CD8-positive, alpha-beta memory T cell (primary cell): Measurements from ENCODE around the gene KANK4. TPM values are rescaled to one million over a fixed set of nuclear protein-coding genes. Genes with fewer than 3 reads are reported as not detected.

Source experiments
- CTCF ChIA-PET: fragments of 350-600 bp; sonication (Branson Sonifier 250); formaldehyde crosslinking; loops from one replicate; lab custom pipeline; 2021; ENCODE audit warnings: antibody characterized with exemption; lab: Charles Lee
- POLR2A ChIA-PET: fragments of 350-600 bp; sonication (Branson Sonifier 250); formaldehyde crosslinking; loops from one replicate; lab custom pipeline; 2021; ENCODE audit warnings: antibody characterized with exemption; lab: Charles Lee
- DNase-seq, 5 donors: peaks; one replicate each; pipeline versions ENCODE4 v3.0.0 to v3.0.0-alpha.2; 2020 to 2022; ENCODE audit warnings: mixed read lengths in 1 of 5
- H3K27ac ChIP-seq: one replicate; pipeline ENCODE4 v1.7.0; 2013; ENCODE audit warnings: low read depth, mild to moderate bottlenecking, low read length, moderate library complexity
- H3K27me3 ChIP-seq: 2 replicates; pipeline ENCODE4 v1.7.0; 2013; ENCODE audit warnings: low read length, mild to moderate bottlenecking; ENCODE audit not compliant: insufficient read depth, poor library complexity, severe bottlenecking
- H3K36me3 ChIP-seq: 2 replicates; pipeline ENCODE4 v1.7.0; 2013; ENCODE audit warnings: mild to moderate bottlenecking, low read length, moderate library complexity; ENCODE audit not compliant: insufficient read depth
- H3K4me1 ChIP-seq: 2 replicates; pipeline ENCODE4 v1.7.0; 2013; ENCODE audit warnings: mild to moderate bottlenecking, low read length, moderate library complexity; ENCODE audit not compliant: insufficient read depth
- H3K4me3 ChIP-seq: 2 replicates; pipeline ENCODE4 v1.7.0; 2013; ENCODE audit warnings: mild to moderate bottlenecking, low read length
- H3K9me3 ChIP-seq: 2 replicates; pipeline ENCODE4 v1.7.0; 2013; ENCODE audit warnings: mild to moderate bottlenecking, low read length
- H3K27ac Mint-ChIP-seq, 8 donors: one replicate each; pipeline ENCODE4 v1.8.0; 2020 to 2021; ENCODE audit warnings: mixed read lengths in 8 of 8, mild to moderate bottlenecking in 6 of 8, inconsistent platforms in 3 of 8, moderate library complexity in 3 of 8
- H3K27me3 Mint-ChIP-seq, 2 donors: one replicate each; pipeline ENCODE4 v1.8.0; 2020 to 2021; ENCODE audit warnings: mixed read lengths in 2 of 2, mild to moderate bottlenecking in 1 of 2, moderate library complexity in 1 of 2
- H3K36me3 Mint-ChIP-seq, 3 donors: one replicate each; pipeline ENCODE4 v1.8.0; 2020 to 2021; ENCODE audit warnings: mixed read lengths in 3 of 3, inconsistent platforms in 1 of 3, mild to moderate bottlenecking in 1 of 3
- H3K4me1 Mint-ChIP-seq, 3 donors: one replicate each; pipeline ENCODE4 v1.8.0; 2020 to 2021; ENCODE audit warnings: mixed read lengths in 3 of 3, inconsistent platforms in 1 of 3, mild to moderate bottlenecking in 1 of 3
- H3K4me3 Mint-ChIP-seq, 7 donors: one replicate each; pipeline ENCODE4 v1.8.0; 2020 to 2021; ENCODE audit warnings: mixed read lengths in 7 of 7, mild to moderate bottlenecking in 6 of 7, moderate library complexity in 4 of 7, inconsistent platforms in 2 of 7
- H3K9me3 Mint-ChIP-seq, 5 donors: one replicate each; pipeline ENCODE4 v1.8.0; 2020 to 2022; ENCODE audit warnings: mixed read lengths in 5 of 5, mild to moderate bottlenecking in 3 of 5, moderate library complexity in 2 of 5, inconsistent platforms in 1 of 5
- polyA plus RNA-seq: library from polyadenylated mRNA; unstranded; fragments of 300-500 nt; fragmentation: Illumina TruSeq; gene quantifications from one replicate; pipeline ENCODE4 v1.2.3, GENCODE V29; 2021
- total RNA-seq, 2 experiments: library from RNA; stranded (reverse); gene quantifications; one replicate each; pipeline ENCODE4 v1.2.3, GENCODE V29; 2021

KANK4 gene
- total and polyA plus RNA-seq, 3 experiments from 2014 or later = not detected

DNA sequence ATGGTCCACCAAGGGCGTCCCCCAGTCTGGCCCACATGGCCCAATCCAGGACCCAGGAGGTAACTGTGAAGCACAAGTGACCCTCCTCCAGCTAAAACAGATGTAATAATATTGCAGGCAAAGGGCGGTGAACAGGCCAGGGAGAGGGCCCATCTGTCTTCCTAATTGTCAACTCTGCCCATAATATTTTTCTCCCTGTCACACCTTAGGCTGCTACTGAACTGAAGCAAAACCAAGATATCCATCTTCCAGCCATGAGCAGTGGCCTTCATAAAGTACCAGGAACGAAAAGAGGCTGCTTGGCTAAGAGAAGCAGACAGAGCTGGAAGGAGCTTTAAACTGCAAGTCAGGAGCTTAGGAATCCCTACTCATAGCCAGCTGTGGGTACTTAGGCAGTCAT is 3.1 kb downstream of the KANK4 start:
- H3K4me3 ChIP-seq = no peak overlapping the region
- Mint-ChIP-seq H3K4me3 (no peak overlapping the region), H3K36me3 (no peaks in the 10 kb centered on the region), H3K27ac (no peak overlapping the region), H3K9me3 (no peaks in the 10 kb centered on the region), H3K4me1 (no peaks in the 10 kb centered on the region), H3K27me3 (peaks cover 22 to 47% of the 10 kb centered on the region in 2 donors)
- no peaks in the 10 kb centered on the region for H3K9me3 ChIP-seq
- H3K27me3 ChIP-seq = peaks cover 10% of the 10 kb centered on the region
- no peak for DNase-seq
- POLR2A ChIA-PET = no interaction called here
- CTCF ChIA-PET = no interaction called here
- H3K4me1 ChIP-seq = no peaks in the 10 kb centered on the region
- no peak overlapping the region for H3K27ac ChIP-seq
- H3K36me3 ChIP-seq = no peaks in the 10 kb centered on the region

DNA sequence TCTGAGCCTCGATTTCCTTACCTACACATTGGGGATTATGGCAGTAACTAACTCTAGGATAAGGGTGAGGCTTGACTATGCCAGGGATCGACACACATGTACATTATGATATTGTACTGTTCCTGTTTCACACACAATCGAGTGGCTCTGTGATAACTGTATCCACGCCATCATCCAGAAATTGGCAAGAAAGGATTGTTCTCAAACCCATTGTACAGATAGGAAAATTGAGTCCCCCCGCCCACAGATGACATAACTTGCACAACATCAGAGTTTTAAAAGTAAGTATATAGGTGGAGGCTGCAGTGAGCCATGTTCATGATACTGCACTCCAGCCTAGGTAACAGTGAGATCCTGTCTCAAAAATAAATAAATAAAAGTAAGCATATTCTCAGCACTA is 3.8 kb downstream of the KANK4 start:
- Mint-ChIP-seq H3K36me3 (no peaks in the 10 kb centered on the region), H3K9me3 (no peaks in the 10 kb centered on the region), H3K4me3 (no peak overlapping the region), H3K27ac (no peak overlapping the region), H3K4me1 (no peaks in the 10 kb centered on the region), H3K27me3 (peaks cover 18 to 43% of the 10 kb centered on the region in 2 donors)
- H3K27ac ChIP-seq = no peak overlapping the region
- no peaks in the 10 kb centered on the region for H3K36me3 ChIP-seq
- no peak for DNase-seq
- peaks cover 10% of the 10 kb centered on the region for H3K27me3 ChIP-seq
- CTCF ChIA-PET = no interaction called here
- no peaks in the 10 kb centered on the region for H3K9me3 ChIP-seq
- POLR2A ChIA-PET = no interaction called here
- H3K4me3 ChIP-seq = no peak overlapping the region
- no peaks in the 10 kb centered on the region for H3K4me1 ChIP-seq

DNA sequence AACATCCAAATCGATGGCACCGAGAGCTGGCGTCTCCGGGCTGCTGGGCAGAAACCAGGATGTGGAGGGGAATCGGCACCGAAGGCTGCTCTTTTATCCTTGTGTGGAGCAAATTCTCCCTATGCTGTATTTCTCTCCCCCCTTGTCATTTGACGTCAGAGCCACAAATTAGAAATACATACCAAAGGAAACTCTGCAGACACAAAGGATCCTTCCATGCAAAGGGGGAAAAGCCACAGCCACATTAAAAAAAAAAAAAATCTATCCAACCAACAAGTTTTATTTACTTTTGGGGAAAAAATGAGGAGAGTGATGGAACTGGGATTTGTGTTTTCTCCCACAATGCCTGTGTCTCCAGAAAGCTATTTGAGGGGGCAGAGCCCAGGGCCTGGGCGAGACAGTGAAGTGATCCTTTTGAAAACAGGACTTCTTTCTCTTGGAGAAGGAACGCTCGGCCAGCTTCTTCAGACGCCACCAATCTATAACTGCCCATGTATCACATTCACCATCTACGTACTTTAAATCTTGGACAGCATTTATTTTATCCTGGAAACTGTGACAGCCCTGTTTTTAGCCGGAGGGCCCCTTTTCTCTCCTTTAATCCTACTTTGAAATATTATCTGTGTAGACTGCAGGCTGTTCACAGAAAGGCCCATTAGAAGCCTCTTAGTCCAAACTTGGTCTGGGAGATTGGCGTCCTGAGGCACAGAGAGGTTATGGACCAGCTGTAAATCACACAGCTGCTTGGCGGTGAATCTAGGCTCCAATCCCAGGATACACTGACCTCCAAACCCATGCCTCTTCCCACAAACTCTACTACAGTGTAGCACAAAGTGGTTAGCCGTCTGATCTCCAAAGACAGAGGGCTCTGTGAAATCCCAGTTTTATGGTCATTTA is 4.5 kb downstream of the KANK4 start:
- no peaks in the 10 kb centered on the region for H3K9me3 Mint-ChIP-seq
- POLR2A ChIA-PET = no interaction called here
- H3K36me3 Mint-ChIP-seq = no peaks in the 10 kb centered on the region
- Histone ChIP-seq H3K4me3 (no peak overlapping the region), H3K36me3 (no peaks in the 10 kb centered on the region), H3K27ac (no peak overlapping the region), H3K4me1 (no peaks in the 10 kb centered on the region), H3K27me3 (peaks cover 10% of the 10 kb centered on the region), H3K9me3 (no peaks in the 10 kb centered on the region)
- H3K4me1 Mint-ChIP-seq = no peaks in the 10 kb centered on the region
- H3K27ac Mint-ChIP-seq = no peak overlapping the region
- H3K27me3 Mint-ChIP-seq = peaks cover 13 to 36% of the 10 kb centered on the region in 2 donors
- H3K4me3 Mint-ChIP-seq = no peak overlapping the region
- no peak for DNase-seq
- CTCF ChIA-PET = no interaction called here

- no peak overlapping the region for H3K4me3 Mint-ChIP-seq
- ChIA-PET CTCF (no interaction called here), POLR2A (no interaction called here)
These were observed 6.5 kb downstream of the KANK4 start for GRCh38 chr1:62312698-62313097.

GRCh38 chr1:62311473-62311943 is 7.7 kb downstream of the KANK4 start:
- H3K9me3 ChIP-seq = no peaks in the 10 kb centered on the region
- no peaks in the 10 kb centered on the region for H3K36me3 ChIP-seq
- H3K27me3 ChIP-seq = no peaks in the 10 kb centered on the region
- Mint-ChIP-seq H3K9me3 (no peaks in the 10 kb centered on the region), H3K27ac (no peak overlapping the region), H3K4me3 (no peak overlapping the region), H3K4me1 (no peaks in the 10 kb centered on the region), H3K27me3 (peaks cover 5 to 21% of the 10 kb centered on the region in 2 donors), H3K36me3 (no peaks in the 10 kb centered on the region)
- no peak overlapping the region for H3K27ac ChIP-seq
- no peaks in the 10 kb centered on the region for H3K4me1 ChIP-seq
- H3K4me3 ChIP-seq = no peak overlapping the region
- POLR2A ChIA-PET = no interaction called here
- no peak for DNase-seq
- CTCF ChIA-PET = no interaction called here

More at GRCh38 chr1:62312698-62313097, 6.5 kb downstream of the KANK4 start:
- Mint-ChIP-seq H3K9me3 (no peaks in the 10 kb centered on the region), H3K4me1 (no peaks in the 10 kb centered on the region), H3K36me3 (no peaks in the 10 kb centered on the region), H3K27me3 (peaks cover 7 to 31% of the 10 kb centered on the region in 2 donors), H3K27ac (no peak overlapping the region)
- Histone ChIP-seq H3K4me1 (no peaks in the 10 kb centered on the region), H3K27me3 (peaks cover 2% of the 10 kb centered on the region), H3K27ac (no peak overlapping the region), H3K4me3 (no peak overlapping the region), H3K9me3 (no peaks in the 10 kb centered on the region), H3K36me3 (no peaks in the 10 kb centered on the region)
- DNase-seq = no peak

- Mint-ChIP-seq H3K9me3 (no peaks in the 10 kb centered on the region), H3K4me1 (no peaks in the 10 kb centered on the region), H3K4me3 (no peak overlapping the region), H3K36me3 (no peaks in the 10 kb centered on the region), H3K27me3 (peaks cover 3 to 13% of the 10 kb centered on the region in 2 donors), H3K27ac (no peak overlapping the region)
- no peak overlapping the region for H3K4me3 ChIP-seq
- H3K36me3 ChIP-seq = no peaks in the 10 kb centered on the region
- no peaks in the 10 kb centered on the region for H3K9me3 ChIP-seq
- DNase-seq = no peak
- no peaks in the 10 kb centered on the region for H3K4me1 ChIP-seq
- no peaks in the 10 kb centered on the region for H3K27me3 ChIP-seq
- no peak overlapping the region for H3K27ac ChIP-seq
- ChIA-PET CTCF (interaction anchor here (0.9 kb wide), 1 partner anchor 22 kb away, joined by 3 read pairs; no protein-coding TSS in a partner anchor), POLR2A (no interaction called here)
These were observed 9.3 kb downstream of the KANK4 start for GRCh38 chr1:62309906-62310305.

GRCh38 chr1:62308606-62309005 is 10.6 kb downstream of the KANK4 start:
- H3K9me3 ChIP-seq = no peaks in the 10 kb centered on the region
- POLR2A ChIA-PET = no interaction called here
- CTCF ChIA-PET = no interaction called here
- H3K36me3 Mint-ChIP-seq = no peaks in the 10 kb centered on the region
- no peak overlapping the region for H3K27ac ChIP-seq
- no peaks in the 10 kb centered on the region for H3K4me1 ChIP-seq
- H3K27me3 ChIP-seq = no peaks in the 10 kb centered on the region
- no peaks in the 10 kb centered on the region for H3K4me1 Mint-ChIP-seq
- no peak for DNase-seq
- peaks cover 4 to 8% of the 10 kb centered on the region in 2 donors for H3K27me3 Mint-ChIP-seq
- H3K4me3 ChIP-seq = no peak overlapping the region
- no peak overlapping the region for H3K27ac Mint-ChIP-seq
- no peaks in the 10 kb centered on the region for H3K9me3 Mint-ChIP-seq
- no peaks in the 10 kb centered on the region for H3K36me3 ChIP-seq
- no peak overlapping the region for H3K4me3 Mint-ChIP-seq

DNA sequence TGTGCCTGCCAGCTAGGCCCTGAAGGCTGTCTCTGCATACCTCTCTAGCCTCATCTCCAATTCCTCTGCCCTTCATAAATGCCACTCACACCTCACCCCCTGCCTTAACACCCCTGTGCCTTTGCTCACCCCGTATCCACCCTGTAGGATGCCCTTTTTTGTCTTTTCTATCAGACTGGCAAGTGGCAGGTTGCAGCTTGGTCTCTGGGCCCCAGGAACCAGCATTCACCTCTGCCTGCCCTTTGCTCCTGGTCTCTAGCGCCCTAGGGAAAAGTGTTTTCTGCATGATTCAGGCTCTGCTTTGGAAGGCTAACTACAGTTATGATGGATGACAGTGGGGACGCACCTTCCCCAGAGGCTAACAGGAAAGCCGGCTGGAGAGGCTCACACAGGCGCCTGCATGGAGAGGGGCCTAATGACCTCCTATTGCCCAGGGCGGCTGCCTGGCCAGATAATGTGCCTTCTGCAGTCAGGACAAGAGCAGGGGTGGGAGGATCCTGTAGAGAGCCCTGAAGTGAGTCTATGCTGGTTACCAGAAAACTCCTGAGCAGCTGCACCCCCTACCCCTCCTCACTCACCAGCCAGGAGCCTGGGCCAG is 11.2 kb downstream of the KANK4 start:
- DNase-seq = no peak
- Histone ChIP-seq H3K36me3 (no peaks in the 10 kb centered on the region), H3K4me3 (no peak overlapping the region), H3K27ac (no peak overlapping the region), H3K9me3 (no peaks in the 10 kb centered on the region), H3K27me3 (no peaks in the 10 kb centered on the region), H3K4me1 (no peaks in the 10 kb centered on the region)
- peaks cover 4 to 8% of the 10 kb centered on the region in 2 donors for H3K27me3 Mint-ChIP-seq
- H3K9me3 Mint-ChIP-seq = no peaks in the 10 kb centered on the region
- no peaks in the 10 kb centered on the region for H3K4me1 Mint-ChIP-seq
- CTCF ChIA-PET = no interaction called here
- no peak overlapping the region for H3K4me3 Mint-ChIP-seq
- POLR2A ChIA-PET = no interaction called here
- H3K36me3 Mint-ChIP-seq = no peaks in the 10 kb centered on the region
- no peak overlapping the region for H3K27ac Mint-ChIP-seq
